GM10847 (cell line): ENCODE measurements around the gene MYO16.

Source experiments
- POLR2A ChIP-seq: IDR thresholded peaks from 2 replicates; pipeline ENCODE4 v1.6.1; 2011; ENCODE audit not compliant: insufficient read length; ENCODE audit errors: extremely low read depth

MYO16 gene

GRCh38 chr13:108915634-108916512 is 286.5 kb downstream of the MYO16 start:
- no peak for TF ChIP-seq POLR2A

- TF ChIP-seq POLR2A, result no peak
These were observed 288.2 kb downstream of the MYO16 start for GRCh38 chr13:108917581-108917980.

GRCh38 chr13:108919036-108919907 is 289.9 kb downstream of the MYO16 start:
- no peak for TF ChIP-seq POLR2A

GRCh38 chr13:108920137-108920536 is 290.7 kb downstream of the MYO16 start:
- no peak for TF ChIP-seq POLR2A

- TF ChIP-seq POLR2A, result no peak
These were observed 291.8 kb downstream of the MYO16 start for GRCh38 chr13:108921238-108921637.

GRCh38 chr13:108922108-108922507 is 292.7 kb downstream of the MYO16 start:
- no peak for TF ChIP-seq POLR2A

- no peak for TF ChIP-seq POLR2A
These were observed 294.1 kb downstream of the MYO16 start for GRCh38 chr13:108923386-108924047.

GRCh38 chr13:108924134-108924533 is 294.7 kb downstream of the MYO16 start:
- TF ChIP-seq POLR2A, result no peak

- TF ChIP-seq POLR2A, result no peak
These were observed 295.1 kb downstream of the MYO16 start for GRCh38 chr13:108924541-108924940.

GRCh38 chr13:108925070-108925469 is 295.7 kb downstream of the MYO16 start:
- no peak for TF ChIP-seq POLR2A

- no peak for TF ChIP-seq POLR2A
These were observed 297.5 kb downstream of the MYO16 start for GRCh38 chr13:108926862-108927261.

- no peak for TF ChIP-seq POLR2A
These were observed 298.2 kb downstream of the MYO16 start for GRCh38 chr13:108927615-108928014.

GRCh38 chr13:108929532-108930206 is 300.3 kb downstream of the MYO16 start:
- no peak for TF ChIP-seq POLR2A

- TF ChIP-seq POLR2A, result no peak
These were observed 302.8 kb downstream of the MYO16 start for GRCh38 chr13:108932196-108932595.

GRCh38 chr13:108933061-108933460 is 303.6 kb downstream of the MYO16 start:
- TF ChIP-seq POLR2A, result no peak
